ENCODE measurements around the gene ADAMTSL3. TPM values are rescaled to one million over a fixed set of nuclear protein-coding genes. Genes with fewer than 3 reads are reported as not detected.

ADAMTSL3 gene
- total and polyA plus RNA-seq, 2 of the 8 experiments (the other 6 are each of a cell fraction or from before 2014, with no cell fraction given) = 0.35 to 1.4 TPM

GRCh38 chr15:83899670-83900069, 245.7 kb downstream of the ADAMTSL3 start:
- Histone ChIP-seq H2AK5ac (ENCODE audit: low read depth, low read length) (no peak overlapping the region), H3K56ac (replicated peaks; ENCODE audit: insufficient read length, low read depth, low read length) (no peak overlapping the region), H3K9me3 (ENCODE audit: insufficient read depth in 2 of 2, low read depth in 1 of 2, low read length in 1 of 2) (no peaks in the 10 kb centered on the region), H3K14ac (ENCODE audit: insufficient read length) (no peak overlapping the region), H2BK5ac (ENCODE audit: low read depth, low read length) (no peak overlapping the region), H3K4me2 (ENCODE audit: insufficient read depth in 1 of 2, low read depth in 2 of 2, low read length in 2 of 2) (no peak overlapping the region), H3K4me3 (ENCODE audit: extremely low read depth in 1 of 4, insufficient read depth in 2 of 4, low read depth in 3 of 4, low read length in 4 of 4) (no peak overlapping the region), H3K4ac (replicated peaks; ENCODE audit: insufficient read length, low read depth, low read length) (no peak overlapping the region), H4K91ac (replicated peaks; ENCODE audit: insufficient read length, low read length) (no peak overlapping the region), H2BK12ac (ENCODE audit: low read depth, low read length) (no peak overlapping the region), H3K79me2 (ENCODE audit: control insufficient read depth in 1 of 2, insufficient read depth in 2 of 2, low read length in 2 of 2) (no peaks in the 10 kb centered on the region), H3K36me3 (ENCODE audit: control insufficient read depth in 2 of 4, insufficient read depth in 4 of 4, low read length in 3 of 4) (no peaks in the 10 kb centered on the region), H3K18ac (ENCODE audit: extremely low read depth, low read length) (no peak overlapping the region), H3K23me2 (ENCODE audit: low read depth, low read length) (no peaks in the 10 kb centered on the region), H2AFZ (ENCODE audit: low read length) (no peak overlapping the region), H3K9ac (replicated peaks in 1 of 4; ENCODE audit: extremely low read depth in 1 of 4, low read depth in 3 of 4, low read length in 3 of 4) (no peak overlapping the region), H3K4me1 (replicated peaks in 1 of 4; ENCODE audit: control insufficient read depth in 3 of 4, insufficient read depth in 4 of 4, low read length in 3 of 4) (no peaks in the 10 kb centered on the region), H4K8ac (ENCODE audit: extremely low read depth, insufficient read depth, low read length) (no peak overlapping the region), H2BK20ac (ENCODE audit: low read length) (no peak overlapping the region), H2BK15ac (ENCODE audit: low read length) (no peak overlapping the region), H4K5ac (ENCODE audit: insufficient read length, low read depth, low read length) (no peak overlapping the region), H3K23ac (ENCODE audit: insufficient read length) (no peak overlapping the region), H3K27me3 (replicated peaks in 1 of 4; ENCODE audit: control insufficient read depth in 3 of 4, extremely low read depth in 1 of 4, insufficient read depth in 3 of 4, low read length in 3 of 4) (no peaks in the 10 kb centered on the region), H4K20me1 (replicated peaks in 1 of 2; ENCODE audit: control insufficient read depth in 1 of 2, insufficient read depth in 2 of 2, low read length in 2 of 2) (no peaks in the 10 kb centered on the region), H2BK120ac (replicated peaks; ENCODE audit: low read depth, low read length) (no peak overlapping the region), H3K27ac (ENCODE audit: low read depth, low read length) (no peak overlapping the region), H3K79me1 (ENCODE audit: low read depth, low read length) (no peaks in the 10 kb centered on the region)
- WGBS, 2 experiments (ENCODE audit: extremely low coverage in 1 of 2, insufficient coverage in 1 of 2, insufficient read length in 1 of 2, insufficient replicate concordance in 2 of 2, low coverage in 1 of 2, low lambda C conversion rate in 2 of 2, missing lambda C conversion rate in 1 of 2) = 86% methylated on average over 2 of the region's 2 CpGs; no CpG with 5 or more reads in 1 of the 2 experiments
- DNase-seq (ENCODE audit: low read depth in 1 of 2, low spot score in 2 of 2) (no peak), FAIRE-seq (no peak)
- CTCF ChIA-PET (ENCODE audit: partially characterized antibody) = no interaction called here
- POLR2A ChIA-PET (ENCODE audit: partially characterized antibody) = no interaction called here
- TF ChIP-seq POLR2A (IDR thresholded peaks at IDR 0.05; ENCODE audit: control extremely low read depth in 1 of 2, low read depth in 2 of 2, low read length in 2 of 2) (no peak), CHD2 (IDR thresholded peaks at IDR 0.05; ENCODE audit: low read length) (no peak), SIX5 (IDR thresholded peaks at IDR 0.05; ENCODE audit: low read depth, low read length) (no peak), SRF (IDR thresholded peaks at IDR 0.05; ENCODE audit: low read depth, low read length) (no peak), NANOG (IDR thresholded peaks at IDR 0.05; ENCODE audit: insufficient read depth, low read depth, low read length, poor library complexity, severe bottlenecking) (no peak), FOSL1 (IDR thresholded peaks at IDR 0.05; ENCODE audit: insufficient read depth, low read depth, low read length) (no peak)
